Stimulated activated CD8-positive, alpha-beta memory T cell treated with anti-CD3 and anti-CD28 coated beads, Interleukin-15, amount 100 ng/mL, for 1 hour (primary cell): ENCODE results near the gene SP110.
"Not testable (repeated sequence)": the region's sequence is repeated elsewhere in the genome, so short reads cannot be mapped to it uniquely, and the experiment has no call there.

ENCODE experiments used
- DNase-seq: peaks from one replicate; pipeline ENCODE4 v3.0.0-alpha.2; 2020; ENCODE audit warnings: low read depth

SP110 gene

DNA sequence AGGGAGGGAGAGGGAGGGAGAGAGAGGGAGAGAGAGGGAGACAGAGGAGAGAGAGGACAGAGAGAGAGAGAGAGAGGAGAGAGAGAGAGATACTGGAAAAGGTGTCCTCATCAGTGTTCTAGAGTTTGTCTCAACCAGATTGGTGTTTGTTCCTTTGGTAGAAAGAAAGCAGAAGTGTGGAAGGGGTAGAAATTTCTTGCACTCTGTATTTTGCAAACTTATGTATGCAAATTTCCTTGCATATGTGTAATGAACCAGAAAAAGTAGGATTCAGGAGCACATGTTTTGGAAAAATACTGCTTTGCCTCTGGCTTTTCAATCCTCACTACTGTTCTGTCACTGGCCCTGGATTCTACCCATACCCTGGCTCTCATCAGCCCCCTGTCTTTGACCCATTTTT, 4.7 kb upstream of the SP110 start:
- DNase-seq, result no peak

DNA sequence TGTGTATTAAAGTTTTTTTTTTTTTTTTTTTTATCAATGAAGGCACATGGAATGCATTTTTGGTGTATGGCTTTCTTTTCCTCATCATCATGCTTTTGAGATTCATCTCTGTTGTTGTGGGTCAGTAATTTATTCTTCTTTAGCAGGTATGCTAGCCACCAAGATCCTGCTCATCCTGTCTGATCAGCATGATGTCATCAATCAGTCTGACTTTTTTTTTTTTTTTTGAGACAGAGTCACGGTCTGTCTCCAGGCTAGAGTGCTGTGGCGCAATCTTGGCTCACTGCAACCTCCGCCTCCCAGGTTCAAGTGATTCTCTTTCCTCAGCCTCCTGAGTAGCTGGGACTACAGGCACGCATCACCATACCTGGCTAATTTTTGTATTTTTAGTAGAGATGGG, 3.0 kb upstream of the SP110 start:
- not testable (repeated sequence) for DNase-seq

DNA sequence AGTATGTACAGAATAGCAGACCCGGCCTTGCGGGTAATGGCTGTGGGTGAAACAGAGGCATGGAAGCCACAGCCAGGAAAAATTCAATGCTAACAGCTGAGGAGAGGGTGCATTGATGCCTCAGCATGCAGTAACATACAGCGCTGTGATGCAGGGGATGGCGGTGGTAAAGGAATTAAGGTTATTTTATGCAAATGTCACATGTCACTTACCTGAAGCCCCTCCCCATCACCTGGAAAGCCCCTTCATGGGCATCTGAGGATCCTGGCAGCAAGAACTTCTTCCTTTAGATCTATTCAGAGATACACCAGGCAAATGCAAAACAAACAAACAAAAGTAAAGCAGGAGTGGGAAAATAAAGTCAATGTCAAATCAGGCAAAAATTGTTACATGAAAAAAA, 1.7 kb upstream of the SP110 start:
- no peak for DNase-seq

DNA sequence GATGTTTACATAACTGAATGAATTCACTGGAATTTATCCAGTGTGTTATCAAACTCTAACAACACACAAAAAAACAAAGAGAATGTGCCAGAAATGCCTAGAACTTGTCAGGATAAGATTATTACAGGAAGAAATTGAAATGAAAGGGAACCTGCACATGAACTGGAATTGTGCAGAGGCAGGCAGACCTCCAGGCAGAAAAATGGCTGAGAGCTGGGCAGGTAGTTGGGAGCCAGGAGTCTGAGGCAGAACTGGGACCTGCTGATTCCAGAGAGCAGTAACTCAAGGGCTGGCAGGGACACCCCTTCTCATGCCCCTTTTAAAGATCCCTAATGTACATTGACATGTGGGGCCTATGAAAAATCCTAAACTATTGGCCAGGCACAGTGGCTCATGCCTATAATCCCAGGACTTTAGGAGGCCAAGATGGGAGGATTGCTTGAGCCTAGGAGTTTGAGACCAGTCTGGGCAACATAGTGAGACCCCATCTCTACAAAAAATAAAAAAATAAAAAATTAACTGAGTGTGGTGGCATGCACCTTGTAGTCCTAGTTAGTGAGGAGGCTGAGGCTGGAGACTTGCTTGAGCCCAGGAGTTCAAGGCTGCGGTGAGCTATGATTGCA, 674 bp upstream of the SP110 start:
- no peak for DNase-seq

DNA sequence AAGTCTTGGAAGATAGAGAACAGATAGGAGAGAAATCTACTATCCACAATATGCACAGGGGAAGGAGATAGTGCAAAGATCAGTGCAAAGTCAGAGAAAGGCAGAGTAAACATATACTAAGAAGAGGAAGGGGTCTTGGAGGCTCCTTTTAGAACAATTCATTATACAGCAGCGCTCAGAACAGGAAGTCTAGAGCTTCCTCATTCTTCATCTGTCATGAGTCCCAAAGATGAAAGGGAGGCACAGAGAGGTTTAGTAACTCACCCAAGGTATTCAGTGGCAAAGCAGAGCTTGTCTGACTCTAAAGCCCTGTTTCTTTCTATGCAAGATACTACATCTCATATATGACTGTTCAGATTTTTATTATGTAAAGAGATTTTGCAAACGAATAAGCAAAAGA, 1.4 kb downstream of the SP110 start:
- DNase-seq, result no peak

DNA sequence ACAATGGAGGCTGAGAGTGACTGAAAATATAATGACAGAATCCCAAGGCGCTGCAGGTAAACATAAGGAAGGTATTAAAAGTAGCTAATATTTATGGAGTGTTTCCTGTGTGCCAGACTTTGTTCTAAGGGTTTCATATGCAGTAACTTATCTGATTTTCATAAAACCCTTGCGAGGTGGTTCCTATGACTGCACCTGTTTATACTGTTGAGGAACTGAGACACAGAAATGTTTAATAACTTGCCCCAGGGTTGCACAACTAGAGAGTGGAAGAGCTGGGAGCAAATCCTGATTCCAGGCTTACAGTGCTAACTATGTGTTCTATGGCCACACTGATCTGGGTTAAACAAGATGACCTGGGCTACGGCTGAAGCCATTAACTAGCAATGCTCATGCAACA, 2.4 kb downstream of the SP110 start:
- DNase-seq, result no peak

DNA sequence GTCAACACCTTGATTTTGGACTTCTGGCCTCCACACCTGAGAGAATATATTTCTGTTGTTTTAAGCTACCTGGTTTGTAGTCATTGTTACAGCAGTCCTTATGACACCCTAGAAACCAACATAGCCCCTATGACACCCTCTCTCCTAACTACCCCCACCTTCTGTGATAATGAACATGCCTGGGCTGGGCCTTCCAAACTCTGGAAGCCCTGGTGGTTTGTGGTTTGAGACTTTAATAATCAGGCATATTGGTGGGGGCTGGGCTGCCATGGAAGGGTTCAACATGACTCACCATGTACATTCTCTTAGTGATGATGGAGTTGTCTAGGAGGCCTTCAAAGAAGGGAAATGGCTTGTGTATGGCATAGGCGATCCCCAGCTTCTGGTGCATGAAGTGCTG, 3.3 kb downstream of the SP110 start:
- DNase-seq, result no peak

DNA sequence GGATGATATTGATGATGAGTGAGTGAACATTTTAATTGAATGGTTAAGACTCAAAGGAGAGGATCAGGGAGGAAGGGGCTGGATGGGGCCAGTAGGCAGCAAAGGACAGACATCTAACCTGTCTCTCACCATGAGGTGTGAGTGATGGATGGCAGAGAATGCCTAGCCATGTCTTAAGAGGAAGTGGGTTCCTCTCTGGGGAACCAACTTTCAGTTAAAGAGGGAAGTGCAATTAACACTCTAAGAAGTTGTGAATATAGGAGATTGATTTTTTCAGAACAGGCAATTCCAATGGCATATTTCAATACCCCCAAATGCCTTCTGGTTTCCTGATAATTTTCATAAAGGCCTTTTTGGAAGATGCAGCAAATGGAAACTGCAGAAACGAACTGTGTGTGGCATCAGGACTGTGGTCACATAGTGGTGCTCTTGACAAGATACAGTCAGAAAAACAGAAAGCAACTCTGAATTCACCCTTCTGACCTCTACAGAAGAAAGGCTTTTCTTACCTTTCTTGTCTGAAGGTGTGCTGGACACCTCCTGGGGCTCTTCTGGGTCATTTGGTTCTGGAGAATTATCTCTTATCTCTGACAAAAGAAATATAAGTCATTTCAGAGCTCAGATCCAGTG, 10.2 kb downstream of the SP110 start:
- DNase-seq, result no peak

DNA sequence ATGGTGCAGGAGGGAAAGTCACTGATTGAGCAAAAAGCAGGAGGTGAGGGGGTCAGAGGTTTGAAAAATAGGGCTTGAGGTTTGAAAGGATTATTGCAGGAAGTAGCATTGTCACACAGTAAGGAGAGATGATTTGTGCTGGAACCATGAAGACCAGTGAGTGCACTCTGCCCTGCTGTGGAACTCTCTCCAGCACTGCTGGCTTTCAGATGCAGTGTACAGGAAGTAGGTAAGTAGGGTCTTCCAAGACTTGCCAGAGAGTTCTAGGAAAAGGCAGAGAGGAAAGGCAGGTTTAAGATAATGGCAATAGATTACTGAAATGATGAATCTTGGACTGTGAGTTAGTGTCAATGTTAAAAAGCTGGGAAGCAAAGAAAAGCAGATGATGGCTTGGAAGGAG, 11.2 kb downstream of the SP110 start:
- DNase-seq, result no peak

DNA sequence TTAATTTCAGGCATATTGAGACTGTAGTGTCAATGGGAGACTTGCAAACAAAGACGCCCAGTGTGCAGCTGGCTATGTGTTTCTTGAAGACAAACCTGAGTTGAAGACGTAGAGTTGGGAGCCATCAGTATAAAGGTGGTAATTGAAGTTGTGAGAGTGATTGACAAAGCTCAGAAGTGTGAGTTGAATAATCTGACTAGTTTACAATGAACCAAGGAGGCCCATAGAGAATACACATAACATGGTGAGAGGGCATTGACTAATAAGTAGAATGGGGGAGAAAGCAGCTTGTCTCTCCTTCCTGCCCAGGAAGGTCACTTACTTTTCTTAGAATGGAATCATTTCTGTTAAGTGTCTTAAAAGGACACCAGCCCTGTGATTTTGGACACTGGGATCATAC, 14.1 kb downstream of the SP110 start:
- DNase-seq, result no peak

DNA sequence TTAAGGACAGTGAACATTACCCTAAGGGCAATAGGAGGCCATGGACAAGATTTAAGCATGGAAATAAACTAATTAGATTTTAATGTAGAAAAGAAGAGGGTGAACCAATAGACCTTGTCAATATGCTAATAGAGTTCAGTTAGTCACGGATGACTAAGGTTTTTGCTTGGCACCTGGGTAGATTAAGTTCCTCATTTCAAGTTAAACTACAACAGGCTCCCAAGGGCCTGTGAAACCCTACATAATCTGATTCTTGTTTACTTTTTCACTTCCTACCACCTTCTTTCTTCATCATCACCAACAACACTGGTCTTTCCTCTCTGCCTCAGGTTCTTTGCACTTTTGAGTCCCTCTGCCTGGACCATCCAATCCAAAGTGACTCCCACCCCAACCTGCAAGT, 14.8 kb downstream of the SP110 start:
- DNase-seq, result no peak

DNA sequence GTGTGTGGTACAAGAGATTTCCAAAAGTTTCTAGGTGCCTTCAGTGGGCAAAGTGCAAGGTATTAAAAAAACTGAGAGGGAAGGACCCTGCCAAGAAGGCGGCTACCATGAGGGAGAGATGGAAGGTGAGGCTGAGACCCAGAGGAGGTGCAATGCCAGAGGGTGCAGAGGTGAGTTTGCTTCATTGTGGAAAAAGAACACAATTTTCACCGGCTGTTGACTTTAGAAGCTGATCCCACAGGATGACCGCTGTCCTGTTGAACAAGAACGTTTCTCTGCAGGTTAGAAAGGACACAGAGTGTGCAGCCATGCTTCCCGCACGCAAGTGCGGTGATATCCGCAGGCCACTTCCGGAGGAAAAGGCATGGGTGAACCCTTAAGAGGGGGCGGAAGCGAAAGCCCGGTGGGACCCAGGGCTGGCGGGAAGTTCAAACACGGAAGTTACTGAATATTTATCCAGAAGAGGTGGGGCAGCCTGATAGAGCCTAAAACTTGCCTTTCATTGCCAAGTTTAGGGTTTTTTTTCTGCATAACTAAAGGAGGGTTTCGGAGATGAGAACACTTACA, 16.6 kb downstream of the SP110 start:
- DNase-seq, result no peak

DNA sequence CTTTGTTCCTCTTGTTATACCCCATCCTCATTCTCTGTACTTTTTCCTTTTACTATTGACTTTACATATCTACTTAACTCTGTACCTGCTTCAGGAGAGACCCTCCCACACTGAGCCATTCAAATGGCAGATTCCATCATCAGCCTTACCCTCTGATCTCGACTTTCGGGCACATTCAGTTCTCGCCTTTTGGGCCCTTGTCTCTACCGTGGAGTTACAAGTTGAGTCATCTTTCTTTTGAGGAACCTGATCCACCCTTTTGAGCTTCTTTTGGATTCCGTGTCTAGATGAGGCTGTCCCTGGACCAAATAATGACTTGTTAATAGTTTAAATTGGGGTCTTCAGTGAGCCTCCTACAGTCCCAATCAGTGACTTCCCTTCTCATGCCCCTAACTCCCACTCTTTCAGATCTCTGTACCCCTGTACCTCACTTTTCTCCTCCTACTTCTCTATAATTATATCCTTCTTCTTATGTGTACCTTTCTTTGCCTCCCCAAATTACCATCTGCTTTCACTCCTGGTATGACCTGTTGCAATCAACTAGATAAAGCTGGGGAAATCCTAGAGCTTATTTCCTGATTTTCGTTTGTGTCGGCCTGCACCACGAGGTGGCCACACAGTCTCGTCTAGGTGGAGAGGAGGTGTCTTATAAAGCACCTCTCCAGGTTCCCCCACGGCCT, 17.2 kb downstream of the SP110 start:
- DNase-seq, result no peak

DNA sequence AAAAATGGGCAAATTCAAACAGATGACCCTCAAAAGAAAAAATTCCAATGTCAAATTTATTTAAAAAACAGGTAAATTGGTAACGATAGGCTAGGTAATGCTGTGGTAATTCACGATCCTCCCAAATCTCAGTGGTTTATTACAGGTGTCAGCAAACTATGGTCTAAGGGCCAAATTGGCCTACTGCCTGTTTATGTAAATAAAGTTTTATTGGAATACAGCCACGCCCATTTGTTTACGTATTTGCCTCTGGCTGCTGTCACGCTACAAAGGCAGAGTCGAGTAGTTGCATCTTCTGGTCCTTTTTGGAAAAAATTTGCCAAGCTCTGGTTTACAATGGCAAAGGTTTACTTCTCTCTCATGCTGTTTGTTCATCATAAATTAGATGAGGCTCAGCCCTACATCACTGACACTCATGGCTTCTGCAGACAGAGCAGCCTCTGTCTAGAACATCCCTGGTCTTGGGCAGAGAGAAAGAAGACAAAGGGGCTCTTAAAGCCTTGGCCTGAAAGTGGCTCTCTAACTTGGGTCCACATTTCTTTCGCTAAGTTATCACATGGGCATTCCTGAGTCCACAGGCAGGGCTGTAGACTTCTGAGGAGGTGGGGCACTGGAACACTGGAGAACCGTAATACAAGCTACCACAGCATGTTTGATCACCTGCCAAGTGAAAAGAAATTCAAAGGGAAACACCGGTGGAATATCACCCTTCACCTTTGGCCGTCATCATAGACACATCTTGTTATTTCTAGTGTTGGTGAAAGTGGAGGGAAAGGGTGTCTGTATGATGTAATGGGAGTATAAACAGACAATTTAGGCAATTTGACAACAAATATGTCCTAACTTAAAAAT, 34.8 kb downstream of the SP110 start:
- no peak for DNase-seq

DNA sequence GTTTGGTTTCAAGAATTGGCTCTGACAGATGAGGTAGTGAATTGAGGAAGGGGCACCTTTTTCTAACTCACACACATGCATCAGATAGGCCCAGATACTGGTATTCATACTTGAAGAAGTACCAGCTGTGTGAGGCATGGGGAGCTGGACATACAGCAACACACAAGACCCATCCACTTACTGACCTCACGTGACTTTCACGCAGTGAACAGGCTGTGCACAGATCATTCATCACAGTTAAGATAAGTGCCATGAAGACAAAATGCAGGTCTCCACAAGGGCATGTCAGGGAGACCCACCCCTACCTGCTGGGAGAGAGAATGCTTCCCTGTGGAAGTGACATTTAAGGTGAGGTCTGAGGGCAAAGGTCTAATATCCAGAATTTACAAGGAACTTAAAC, 38.6 kb downstream of the SP110 start:
- no peak for DNase-seq

DNA sequence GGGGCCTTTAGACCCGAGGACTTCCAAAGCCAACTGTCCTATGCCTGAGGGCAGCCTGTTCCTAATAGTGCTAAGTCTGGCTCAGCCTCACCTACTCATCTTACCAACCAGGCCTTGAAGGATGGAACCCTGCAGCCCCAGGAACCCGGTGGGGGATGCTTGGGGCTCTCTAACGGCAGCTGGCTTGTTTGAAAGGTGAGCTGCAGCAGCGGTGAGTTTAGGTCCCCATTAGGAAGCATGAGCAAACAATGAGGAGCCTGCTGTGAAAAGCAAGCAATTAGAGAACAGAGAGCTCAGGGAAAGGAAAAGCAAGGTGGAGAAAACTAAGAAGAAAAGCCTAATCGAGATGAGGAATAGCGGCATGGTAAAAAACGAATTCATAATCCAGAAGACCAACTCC, 39.9 kb downstream of the SP110 start:
- no peak for DNase-seq

DNA sequence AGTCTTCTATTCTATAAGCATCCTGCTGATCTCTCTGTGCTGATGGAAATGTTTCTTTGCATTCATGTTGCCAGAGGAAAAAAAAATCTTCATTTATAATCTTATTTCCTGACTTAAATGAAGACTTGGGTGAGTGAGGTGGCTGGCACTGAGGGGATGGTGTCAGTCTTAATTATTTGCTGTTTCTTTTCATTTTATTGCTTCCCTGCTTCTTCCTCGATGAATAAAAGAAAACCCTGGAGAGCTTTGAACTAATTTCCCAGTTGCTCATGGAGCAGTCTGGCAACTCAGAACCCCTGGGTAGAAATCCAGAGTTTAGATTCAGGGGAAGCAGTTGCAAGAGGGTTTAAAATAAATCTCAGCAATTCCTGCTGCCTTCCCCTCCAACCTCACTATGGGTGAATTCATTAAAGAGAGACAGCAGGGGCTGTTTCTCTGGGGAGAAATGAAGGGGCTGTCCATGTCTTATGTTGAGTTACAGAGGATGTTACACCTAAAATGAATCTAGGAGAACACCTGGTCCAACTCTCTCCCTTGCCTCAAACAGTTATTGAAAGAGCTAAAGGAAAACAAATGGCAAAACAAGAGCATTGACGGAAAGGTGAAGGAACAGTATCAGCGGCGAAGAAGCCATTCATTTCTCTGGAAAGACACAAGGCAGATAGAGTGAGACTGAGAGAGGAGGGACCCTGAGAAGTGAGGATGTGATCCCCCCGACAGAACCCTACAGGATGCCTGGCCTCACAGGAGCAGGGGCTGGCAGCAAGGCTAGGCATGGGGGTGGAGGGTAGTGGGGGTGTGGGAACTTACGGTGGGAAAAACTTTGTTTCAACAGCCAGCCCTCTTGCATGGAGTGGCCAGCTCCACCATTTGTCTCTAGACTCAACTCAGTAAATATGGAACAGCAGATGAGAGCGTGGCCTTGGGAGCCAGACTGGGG, 41.0 kb downstream of the SP110 start:
- DNase-seq, result no peak

DNA sequence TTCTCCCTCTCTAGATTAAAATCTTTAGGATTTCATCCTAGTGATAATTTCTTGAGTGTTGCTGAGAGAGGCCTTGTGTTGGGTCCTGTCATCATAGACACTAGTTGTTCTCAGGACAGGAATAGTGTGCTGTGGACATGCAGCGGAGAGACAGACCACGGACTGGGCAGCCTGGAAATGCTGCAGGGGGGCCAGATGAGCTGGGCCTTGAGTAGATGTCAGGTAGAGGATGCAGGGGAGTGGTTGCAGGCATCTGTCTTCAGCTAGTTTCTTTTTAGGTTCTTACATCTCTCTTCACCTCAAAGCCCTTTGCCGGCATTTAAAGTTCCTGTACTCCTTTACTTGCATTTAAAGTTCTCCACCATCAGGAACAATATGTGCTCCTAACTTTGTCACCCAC, 42.8 kb downstream of the SP110 start:
- DNase-seq, result no peak

DNA sequence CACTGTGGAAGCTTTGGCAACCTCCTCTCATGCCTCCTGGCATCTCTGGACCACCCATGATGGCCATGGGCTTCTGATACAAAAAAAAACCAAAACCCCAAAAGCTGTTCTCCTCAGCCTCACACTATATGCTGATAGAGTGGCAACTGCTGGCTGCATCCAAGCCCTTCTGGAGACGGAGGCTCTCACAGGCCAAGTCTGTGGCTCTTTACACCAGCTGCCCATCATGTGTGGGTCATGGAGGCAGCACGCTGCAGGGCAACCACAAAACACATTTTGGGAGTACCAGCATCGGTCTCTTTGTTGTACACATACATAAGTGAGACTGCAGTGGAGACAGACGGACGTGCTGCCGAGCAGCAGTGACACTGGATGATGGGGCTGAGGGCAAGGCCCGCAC, 45.3 kb downstream of the SP110 start:
- DNase-seq, result no peak

DNA sequence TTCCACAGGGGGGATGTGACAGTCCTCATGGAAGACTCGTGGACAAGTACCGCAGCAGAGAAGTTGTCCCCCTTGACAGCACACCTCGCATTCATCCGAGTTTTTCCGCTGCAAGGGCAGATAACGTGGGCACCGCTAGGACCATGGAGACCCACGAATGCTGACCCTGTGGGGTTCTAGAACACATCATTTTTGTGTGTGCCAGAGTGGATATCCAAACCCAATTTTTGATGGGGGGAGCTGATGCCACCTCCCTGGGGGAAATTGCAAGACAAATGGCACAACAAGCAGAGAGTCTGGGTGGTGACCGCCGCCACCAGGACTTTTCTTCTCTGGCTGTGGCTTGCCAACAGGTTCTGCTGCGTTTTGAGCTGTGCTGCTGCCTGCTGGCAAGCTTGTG, 46.9 kb downstream of the SP110 start:
- no peak for DNase-seq

DNA sequence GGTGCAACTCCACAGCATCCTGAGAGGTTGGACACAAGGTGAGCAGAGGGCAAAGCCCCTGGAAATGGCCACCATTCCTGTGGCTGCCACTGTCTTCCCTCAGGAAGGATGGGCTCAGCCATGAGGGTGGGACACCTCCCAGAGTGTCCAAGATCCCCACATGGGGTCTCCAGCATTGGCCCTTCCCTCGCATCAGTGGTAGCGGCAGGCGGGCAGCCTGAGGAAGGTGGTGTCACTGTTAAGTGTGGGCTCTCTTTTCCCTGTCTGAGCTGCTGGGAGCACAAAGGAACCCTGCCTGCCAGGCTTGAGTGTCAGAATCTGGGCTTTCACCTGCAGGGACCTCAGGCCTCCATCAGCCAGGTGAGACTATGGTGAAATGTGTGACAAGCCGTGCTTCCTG, 47.6 kb downstream of the SP110 start:
- no peak for DNase-seq
